Measurements from ENCODE around the gene SYNE1.
A peak's percentile ranks its signal among the peaks of the same experiment; 100 is the strongest.
"Not testable (repeated sequence)": the region's sequence is repeated elsewhere in the genome, so short reads cannot be mapped to it uniquely, and the experiment has no call there.

The SYNE1 gene

GRCh38 chr6:152176268-152176667 lies 460.9 kb downstream of the SYNE1 start:
- DNase-seq (ENCODE audit: low spot score) = no peak

GRCh38 chr6:152173957-152174356 lies 463.2 kb downstream of the SYNE1 start:
- DNase-seq (ENCODE audit: low spot score) = no peak

DNA sequence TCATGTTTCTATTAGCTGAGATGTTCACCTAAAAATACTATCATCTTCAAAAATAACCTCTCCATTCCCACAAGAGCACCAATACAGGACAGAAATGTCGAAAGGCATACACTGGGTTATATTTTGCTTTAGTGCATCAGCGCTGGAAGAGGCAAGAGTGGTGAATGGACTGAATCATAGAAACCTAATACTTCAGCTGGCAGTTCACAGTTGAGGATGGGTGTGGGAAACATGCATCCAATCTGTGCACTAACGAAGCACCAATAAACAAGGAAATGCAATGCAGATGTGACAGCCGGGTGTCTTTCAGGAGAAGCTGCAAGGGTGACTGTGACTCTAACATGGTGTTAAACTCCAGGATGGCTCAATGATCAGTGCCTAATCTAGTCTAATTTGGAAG lies 463.8 kb downstream of the SYNE1 start:
- DNase-seq (ENCODE audit: low spot score) = peak; percentile 29

GRCh38 chr6:152170702-152171667 lies 466.2 kb downstream of the SYNE1 start:
- DNase-seq (ENCODE audit: low spot score) = no peak

DNA sequence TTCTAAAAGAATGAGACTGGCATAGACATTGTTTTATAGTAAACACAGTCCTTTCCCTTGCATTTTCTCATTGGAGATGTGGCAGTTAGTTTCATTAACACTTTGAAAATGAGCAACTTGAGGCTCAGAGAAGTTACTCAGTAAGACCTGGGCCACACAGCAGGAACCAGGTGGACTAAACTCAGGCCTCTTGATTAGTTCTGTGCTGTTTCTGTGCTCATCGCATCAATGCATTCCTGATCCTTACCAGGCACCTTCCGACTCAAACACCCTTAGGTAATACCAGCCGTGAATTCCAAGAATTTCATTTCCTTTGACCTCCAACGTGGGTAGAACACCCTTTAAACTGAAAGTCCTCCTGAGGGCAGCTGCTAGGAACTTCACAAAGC lies 466.9 kb downstream of the SYNE1 start:
- no peak for DNase-seq (ENCODE audit: low spot score)

GRCh38 chr6:152167641-152168603 lies 469.2 kb downstream of the SYNE1 start:
- DNase-seq (ENCODE audit: low spot score) = no peak

DNA sequence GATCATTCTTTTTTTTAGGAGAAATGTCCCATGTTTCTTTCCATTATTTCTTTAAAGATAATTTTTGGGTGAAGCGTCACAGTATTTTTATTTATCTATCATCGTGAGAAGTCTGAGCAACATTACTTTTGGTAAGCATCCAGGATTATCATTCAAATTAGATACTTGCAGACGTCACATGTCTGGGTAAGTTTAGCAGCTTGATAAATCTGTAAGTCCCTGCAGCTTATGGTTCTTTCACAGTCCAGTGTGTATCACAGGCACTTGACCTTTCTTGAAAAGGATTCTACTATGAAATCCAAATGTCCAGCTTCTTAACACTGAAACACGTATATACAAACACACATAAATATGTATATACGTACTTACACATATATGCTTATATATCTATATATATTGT lies 470.3 kb downstream of the SYNE1 start:
- no peak for DNase-seq (ENCODE audit: low spot score)

DNA sequence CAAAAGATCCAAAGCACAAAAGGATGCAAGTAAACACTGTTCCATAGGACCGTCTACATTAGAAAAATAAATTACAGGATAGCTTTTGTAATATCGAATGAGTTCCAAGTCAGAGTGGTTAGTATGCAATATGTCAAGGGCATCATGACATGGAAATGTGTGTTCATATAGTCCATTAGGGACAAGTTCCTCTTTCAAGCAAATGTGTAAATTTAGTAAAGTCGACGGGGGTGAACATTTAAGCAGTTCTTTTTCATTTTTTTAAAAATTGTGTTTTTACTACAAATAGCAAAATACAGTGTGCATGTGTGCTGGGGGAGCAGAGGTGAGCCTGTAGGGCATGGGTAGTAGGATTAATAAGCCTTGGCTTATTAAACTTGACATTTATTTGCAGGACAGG lies 470.7 kb downstream of the SYNE1 start:
- DNase-seq (ENCODE audit: low spot score) = no peak

DNA sequence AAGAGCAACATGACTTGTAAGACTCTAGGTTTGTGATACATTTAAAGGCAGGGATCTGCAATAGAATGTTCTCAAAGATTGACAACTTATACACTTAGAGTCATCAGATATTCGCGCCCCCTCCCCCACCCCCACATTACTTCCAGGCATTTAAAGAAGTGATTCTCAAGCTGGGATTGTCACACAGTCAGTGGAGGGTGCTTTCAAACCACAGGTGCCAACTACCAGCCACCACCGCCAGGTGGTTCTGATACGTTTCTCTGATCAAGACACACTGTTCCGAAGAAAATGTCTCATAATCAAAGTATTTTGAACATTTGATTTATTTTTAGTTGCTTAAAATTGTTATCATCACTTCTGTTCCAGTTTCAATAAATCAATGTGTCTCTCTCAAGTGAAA lies 472.2 kb downstream of the SYNE1 start:
- DNase-seq (ENCODE audit: low spot score) = no peak

DNA sequence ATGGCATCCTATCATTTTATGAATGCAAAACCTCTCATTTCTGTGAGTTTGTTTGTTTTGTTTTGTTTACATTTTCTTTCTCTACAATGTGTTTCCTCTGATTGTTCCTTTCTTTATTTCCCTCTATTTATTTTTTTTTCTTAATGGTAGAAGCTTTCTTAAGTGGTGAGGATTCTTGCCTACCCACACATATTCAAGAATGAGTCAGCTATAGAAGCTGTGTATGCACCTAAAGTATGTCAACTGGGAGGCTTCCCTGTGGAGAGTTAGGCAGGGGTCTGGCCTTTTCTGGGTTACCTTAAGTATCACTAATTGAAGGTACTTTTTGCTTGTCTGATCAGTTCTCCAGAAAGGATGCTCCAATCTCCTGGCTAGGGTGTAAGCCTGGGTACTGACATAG lies 475.7 kb downstream of the SYNE1 start:
- DNase-seq (ENCODE audit: low spot score) = no peak

- no peak for DNase-seq (ENCODE audit: low spot score)
Observed at GRCh38 chr6:152160346-152160745, 476.8 kb downstream of the SYNE1 start.

DNA sequence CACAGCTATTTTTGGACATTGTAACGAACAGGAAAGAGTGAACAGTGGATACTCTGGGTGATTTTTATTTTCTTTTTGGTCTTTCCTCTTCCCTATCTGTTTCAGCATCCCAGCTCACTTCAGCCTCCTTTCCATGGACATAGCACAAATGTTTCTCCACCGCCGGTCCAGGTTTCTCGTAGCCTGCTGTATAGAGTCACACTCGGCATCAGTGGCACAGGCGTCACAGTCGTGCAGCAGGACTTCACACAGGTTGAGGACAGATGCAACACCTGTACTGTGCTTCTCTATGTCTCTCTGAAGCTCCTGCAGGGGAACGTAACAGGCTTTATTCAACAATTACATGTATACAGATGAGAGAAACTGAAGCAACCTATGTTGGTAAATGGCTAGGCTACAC lies 481.4 kb downstream of the SYNE1 start:
- no peak for DNase-seq (ENCODE audit: low spot score)

DNA sequence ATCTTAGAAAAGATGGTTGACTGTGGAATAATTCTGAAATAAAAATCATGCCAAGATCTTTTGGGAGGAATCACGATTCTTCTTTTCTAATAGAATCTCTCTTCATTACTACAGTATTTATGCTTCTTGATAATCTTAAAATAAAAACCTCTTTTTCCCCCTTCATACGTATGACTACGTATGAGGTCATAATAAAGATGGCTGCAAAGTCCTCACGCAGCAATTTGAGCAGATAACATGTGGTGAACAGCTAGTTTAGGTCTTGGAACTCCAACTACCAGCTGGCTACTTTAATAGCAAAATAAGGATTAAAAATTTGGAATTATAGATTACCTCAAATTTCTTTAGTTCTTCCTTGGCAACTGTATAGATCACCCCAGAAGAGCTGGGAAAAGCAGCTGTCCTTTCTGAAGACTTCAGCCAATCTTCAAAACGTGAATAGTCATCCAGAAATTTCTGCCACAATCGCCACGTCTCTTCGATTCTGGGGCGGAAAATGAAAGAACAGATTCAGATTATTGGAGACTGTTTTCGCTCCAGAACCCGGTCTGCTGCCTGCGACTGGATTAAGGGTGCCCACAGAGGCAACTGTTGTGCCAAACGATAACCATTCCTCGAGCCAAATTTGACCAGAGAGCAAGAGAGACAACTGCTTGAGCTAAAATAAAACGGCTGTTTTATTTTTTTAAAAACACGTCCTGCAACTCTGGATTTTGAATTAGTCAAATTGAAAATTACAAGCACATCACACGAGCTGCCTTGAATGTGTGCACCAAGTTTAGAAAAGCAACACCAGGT lies 482.4 kb downstream of the SYNE1 start:
- no peak for DNase-seq (ENCODE audit: low spot score)

GRCh38 chr6:152151920-152152319 lies 485.2 kb downstream of the SYNE1 start:
- peak; percentile 12 for DNase-seq (ENCODE audit: low spot score)

DNA sequence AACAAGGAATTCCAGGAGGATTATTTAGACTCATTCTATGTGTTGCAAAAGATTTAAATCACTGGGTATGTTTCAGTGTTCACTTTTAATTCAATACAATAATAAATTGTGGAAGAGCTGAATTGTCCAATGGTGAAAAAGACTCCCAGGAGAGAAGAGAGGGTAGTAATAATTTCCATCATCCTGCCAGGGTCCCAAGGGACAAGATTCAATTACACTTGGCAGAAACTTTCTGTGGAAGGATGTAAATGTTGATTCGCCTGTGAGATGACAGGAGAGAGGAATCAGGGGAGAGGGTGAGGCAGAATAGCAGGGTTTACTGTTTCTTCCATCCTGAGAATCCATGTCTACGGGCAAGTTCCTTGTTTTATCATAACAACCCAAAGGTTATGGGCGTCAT lies 487.0 kb downstream of the SYNE1 start:
- no peak for DNase-seq (ENCODE audit: low spot score)

DNA sequence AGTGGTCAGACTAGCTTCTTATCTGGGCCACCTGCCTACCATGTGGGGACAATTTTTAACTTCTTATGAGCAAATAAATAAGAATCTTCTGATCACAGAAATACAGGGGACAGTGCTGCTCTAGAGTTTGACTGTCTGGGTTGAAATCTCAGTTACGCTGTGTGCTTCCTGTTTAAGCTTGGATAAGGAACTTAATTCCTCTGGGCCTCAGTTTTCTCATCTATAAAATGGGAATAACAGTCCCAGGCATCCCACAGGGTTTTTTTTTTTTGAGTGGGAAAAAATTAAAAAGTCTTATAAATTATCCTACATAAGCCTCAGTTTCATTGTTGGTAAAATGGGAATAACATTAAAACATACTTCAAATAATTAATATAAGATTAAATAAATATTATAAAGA lies 488.8 kb downstream of the SYNE1 start:
- DNase-seq (ENCODE audit: low spot score) = no peak

DNA sequence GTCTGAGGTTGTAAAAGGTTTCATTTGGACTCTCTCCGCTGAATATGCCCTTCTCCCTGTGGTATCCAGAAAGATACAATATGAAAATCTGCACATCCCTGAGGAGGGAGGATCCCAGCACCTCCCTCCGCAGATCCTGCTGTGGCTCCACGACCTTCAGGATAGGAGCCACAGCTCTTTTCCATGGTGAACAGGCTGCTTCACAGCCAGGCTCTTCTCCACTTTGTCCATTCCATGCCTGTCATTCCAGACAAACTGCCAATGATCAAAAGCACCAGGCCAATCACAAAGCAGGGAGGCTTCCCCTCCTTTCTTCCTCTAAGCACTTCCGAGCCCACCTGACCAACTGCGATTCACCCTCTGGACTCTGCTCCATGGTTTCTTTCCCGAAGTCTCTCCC lies 489.9 kb downstream of the SYNE1 start:
- no peak for DNase-seq (ENCODE audit: low spot score)

GRCh38 chr6:152146385-152146784 lies 490.8 kb downstream of the SYNE1 start:
- DNase-seq (ENCODE audit: low spot score) = peak; percentile 77

DNA sequence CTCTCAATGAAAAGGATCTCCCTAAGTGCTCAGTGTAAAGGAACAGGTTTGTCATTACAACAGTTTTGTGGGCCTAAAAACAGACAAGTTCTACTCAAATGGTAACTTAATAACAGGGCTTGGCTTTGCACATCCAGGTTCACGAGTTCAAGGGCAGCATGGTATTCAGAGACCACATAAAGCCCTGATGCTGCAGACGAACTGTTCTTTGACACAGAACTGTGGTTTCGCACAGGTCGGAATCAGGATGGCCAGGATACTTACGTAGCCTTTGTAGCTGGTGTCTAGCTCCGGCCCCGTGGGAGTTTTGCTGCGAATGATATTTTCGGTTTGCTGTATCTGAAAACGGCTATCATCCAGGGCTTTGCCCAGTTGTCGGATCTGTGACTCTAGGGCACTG lies 493.8 kb downstream of the SYNE1 start:
- no peak for DNase-seq (ENCODE audit: low spot score)

- no peak for DNase-seq (ENCODE audit: low spot score)
Observed at GRCh38 chr6:152142105-152142504, 495.1 kb downstream of the SYNE1 start.

GRCh38 chr6:152138344-152138743 lies 498.8 kb downstream of the SYNE1 start:
- DNase-seq (ENCODE audit: low spot score) = not testable (repeated sequence)

GRCh38 chr6:152136449-152136825 lies 500.7 kb downstream of the SYNE1 start:
- DNase-seq (ENCODE audit: low spot score) = no peak
